ENCODE data around the gene NFASC.

DNA sequence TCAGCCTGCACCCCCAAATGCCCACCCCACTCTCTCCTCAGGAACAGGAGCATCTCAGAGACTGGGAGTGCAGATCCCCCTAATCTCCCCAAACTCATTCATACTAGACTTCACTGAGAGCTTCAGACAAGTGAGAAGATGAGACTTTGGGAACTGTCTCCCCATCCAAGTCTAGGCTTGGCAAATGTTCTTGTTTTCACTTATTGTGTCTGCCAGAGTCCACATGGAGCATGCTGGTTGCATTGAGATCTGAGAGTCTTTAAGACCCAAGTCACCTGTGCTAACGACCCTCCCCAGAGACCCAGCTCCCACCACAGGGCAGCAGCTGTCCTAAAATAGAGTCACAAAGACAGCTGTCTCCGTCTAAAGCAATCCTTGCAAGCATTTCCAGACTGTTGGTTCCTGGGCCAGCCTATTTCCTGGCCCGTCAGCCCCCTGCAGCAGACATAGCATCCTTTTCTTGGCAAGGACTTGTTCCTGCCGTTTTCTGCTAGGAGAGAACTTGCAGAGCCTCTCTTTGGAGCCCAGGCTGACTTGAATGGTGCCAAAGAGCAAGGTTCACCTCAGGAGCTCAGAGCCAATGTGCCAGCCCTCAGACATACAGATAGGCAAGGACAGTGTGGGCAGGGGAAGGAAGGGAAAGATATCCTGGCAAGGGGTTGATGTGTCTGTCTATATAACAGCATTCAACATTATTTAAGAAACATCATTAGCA lies 170.5 kb downstream of the NFASC start:
- TF ChIP-seq, protein P1, sequence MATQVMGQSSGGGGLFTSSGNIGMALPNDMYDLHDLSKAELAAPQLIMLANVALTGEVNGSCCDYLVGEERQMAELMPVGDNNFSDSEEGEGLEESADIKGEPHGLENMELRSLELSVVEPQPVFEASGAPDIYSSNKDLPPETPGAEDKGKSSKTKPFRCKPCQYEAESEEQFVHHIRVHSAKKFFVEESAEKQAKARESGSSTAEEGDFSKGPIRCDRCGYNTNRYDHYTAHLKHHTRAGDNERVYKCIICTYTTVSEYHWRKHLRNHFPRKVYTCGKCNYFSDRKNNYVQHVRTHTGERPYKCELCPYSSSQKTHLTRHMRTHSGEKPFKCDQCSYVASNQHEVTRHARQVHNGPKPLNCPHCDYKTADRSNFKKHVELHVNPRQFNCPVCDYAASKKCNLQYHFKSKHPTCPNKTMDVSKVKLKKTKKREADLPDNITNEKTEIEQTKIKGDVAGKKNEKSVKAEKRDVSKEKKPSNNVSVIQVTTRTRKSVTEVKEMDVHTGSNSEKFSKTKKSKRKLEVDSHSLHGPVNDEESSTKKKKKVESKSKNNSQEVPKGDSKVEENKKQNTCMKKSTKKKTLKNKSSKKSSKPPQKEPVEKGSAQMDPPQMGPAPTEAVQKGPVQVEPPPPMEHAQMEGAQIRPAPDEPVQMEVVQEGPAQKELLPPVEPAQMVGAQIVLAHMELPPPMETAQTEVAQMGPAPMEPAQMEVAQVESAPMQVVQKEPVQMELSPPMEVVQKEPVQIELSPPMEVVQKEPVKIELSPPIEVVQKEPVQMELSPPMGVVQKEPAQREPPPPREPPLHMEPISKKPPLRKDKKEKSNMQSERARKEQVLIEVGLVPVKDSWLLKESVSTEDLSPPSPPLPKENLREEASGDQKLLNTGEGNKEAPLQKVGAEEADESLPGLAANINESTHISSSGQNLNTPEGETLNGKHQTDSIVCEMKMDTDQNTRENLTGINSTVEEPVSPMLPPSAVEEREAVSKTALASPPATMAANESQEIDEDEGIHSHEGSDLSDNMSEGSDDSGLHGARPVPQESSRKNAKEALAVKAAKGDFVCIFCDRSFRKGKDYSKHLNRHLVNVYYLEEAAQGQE (tag by site-specific recombination; IDR thresholded peaks at IDR 0.05) = no peak
- TF ChIP-seq SP7 (tag by site-specific recombination; IDR thresholded peaks at IDR 0.05) = no peak
- no peak for TF ChIP-seq CTCF (tag by site-specific recombination; IDR thresholded peaks at IDR 0.05)
- no peak for TF ChIP-seq SETDB1 (IDR thresholded peaks at IDR 0.05; ENCODE audit: insufficient read length, low read length)
- no peak for TF ChIP-seq ZNF37A (tag by site-specific recombination; IDR thresholded peaks at IDR 0.05)
- no peak for TF ChIP-seq ZNF155 (tag by site-specific recombination; IDR thresholded peaks at IDR 0.05)
- TF ChIP-seq ZNF670 (tag by site-specific recombination; IDR thresholded peaks at IDR 0.05; ENCODE audit: low read depth) = no peak
- no peak for TF ChIP-seq ZNF585B (tag by site-specific recombination; IDR thresholded peaks at IDR 0.05)
- no peak for TF ChIP-seq OSR2 (tag by site-specific recombination; IDR thresholded peaks at IDR 0.05)
- no peak for TF ChIP-seq ELK4 (IDR thresholded peaks at IDR 0.05; ENCODE audit: borderline replicate concordance, low read depth, low read length)
- no peak for TF ChIP-seq ZNF830 (tag by site-specific recombination; IDR thresholded peaks at IDR 0.05; ENCODE audit: low read depth)
- no peak for TF ChIP-seq KLF10 (tag by site-specific recombination; IDR thresholded peaks at IDR 0.05)
- TF ChIP-seq ZNF394 (tag by site-specific recombination; IDR thresholded peaks at IDR 0.05; ENCODE audit: borderline replicate concordance) = no peak
